ENCODE data around the gene ARHGEF1.

ARHGEF1 gene

DNA sequence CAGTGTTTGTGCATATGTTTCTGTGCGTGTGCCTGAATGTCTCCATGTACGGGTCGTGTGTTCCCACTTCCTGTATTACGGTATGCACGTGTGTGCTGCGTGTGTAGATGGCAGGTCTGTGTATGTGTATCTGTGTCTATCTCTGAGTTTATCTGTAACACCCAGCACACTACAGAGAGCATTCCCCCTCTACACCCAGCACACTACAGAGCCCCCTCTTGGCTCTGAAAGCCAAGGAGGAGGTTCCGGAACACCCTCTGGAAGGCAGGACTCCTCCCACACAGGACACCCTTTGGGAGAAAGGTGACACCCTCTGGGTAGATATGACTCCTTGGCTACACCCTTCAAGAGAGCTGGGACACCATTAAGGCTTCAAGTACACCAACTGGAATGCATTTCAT lies 47.3 kb downstream of the ARHGEF1 start:
- TF ChIP-seq, protein P1, sequence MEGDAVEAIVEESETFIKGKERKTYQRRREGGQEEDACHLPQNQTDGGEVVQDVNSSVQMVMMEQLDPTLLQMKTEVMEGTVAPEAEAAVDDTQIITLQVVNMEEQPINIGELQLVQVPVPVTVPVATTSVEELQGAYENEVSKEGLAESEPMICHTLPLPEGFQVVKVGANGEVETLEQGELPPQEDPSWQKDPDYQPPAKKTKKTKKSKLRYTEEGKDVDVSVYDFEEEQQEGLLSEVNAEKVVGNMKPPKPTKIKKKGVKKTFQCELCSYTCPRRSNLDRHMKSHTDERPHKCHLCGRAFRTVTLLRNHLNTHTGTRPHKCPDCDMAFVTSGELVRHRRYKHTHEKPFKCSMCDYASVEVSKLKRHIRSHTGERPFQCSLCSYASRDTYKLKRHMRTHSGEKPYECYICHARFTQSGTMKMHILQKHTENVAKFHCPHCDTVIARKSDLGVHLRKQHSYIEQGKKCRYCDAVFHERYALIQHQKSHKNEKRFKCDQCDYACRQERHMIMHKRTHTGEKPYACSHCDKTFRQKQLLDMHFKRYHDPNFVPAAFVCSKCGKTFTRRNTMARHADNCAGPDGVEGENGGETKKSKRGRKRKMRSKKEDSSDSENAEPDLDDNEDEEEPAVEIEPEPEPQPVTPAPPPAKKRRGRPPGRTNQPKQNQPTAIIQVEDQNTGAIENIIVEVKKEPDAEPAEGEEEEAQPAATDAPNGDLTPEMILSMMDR (IDR thresholded peaks at IDR 0.05; ENCODE audit: low read depth, low read length) = no peak
- no peak overlapping the region for H3K4me3 ChIP-seq (ENCODE audit: low read depth, low read length)

DNA sequence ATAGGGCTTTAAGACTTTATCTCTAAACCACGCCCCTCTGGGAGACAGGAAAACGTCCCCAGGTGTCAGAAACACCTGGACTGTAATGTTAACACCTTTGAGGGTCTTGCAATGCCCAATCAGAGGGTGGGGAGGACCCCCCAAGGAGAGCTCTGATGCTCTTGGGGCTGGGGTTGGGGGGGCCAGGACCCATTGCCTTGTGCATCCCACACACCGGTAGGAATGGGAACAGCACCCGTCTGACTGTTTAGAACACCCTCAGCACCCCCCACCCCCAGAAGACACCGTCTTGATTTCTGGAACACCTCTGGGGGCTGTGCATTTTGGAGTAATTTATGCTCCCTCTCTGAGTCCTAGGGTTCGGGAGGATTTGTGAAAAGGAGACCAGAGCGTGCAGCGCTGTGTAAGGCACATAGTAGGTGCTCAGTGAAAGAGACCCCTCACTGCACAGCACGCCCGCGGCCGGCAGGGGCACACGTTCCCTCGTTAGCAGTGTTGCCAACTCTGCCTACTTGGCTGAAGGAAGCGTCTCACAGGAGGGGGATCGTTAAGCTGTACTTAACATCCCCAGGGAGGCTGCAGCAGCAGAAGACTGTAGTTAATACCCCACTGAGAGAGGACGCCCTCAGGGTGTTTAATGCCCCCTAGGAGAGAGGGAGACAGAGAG lies 48.1 kb downstream of the ARHGEF1 start:
- no peak overlapping the region for H3K4me3 ChIP-seq (ENCODE audit: low read depth, low read length)
- TF ChIP-seq, protein P1 (IDR thresholded peaks at IDR 0.05; ENCODE audit: low read depth, low read length) = peak; percentile 33

DNA sequence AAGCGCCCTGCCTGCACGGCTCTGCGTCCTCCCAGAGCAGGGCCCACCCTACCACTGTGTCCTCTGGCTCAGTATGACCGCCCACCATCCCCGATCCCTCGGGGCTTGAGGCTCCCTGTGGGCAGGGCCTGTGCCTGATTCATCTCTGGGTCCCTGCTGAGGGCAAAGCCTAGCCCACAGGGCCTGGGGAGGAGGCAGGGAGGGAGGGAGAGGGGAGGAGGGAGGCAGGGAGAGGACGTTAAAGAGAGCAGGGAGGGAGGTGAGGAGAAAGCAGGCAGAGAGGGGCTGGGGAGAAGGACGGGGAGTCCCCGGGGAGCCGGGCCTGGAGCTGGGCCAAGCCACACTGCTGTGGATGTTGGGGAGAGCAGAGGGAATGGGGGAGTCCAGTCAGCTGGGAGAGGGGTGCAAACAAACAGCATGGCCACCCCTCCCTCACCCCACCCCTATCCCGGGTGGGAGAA lies 49.3 kb downstream of the ARHGEF1 start:
- TF ChIP-seq, protein P1 (IDR thresholded peaks at IDR 0.05; ENCODE audit: low read depth, low read length) = no peak
- no peak overlapping the region for H3K4me3 ChIP-seq (ENCODE audit: low read depth, low read length)

DNA sequence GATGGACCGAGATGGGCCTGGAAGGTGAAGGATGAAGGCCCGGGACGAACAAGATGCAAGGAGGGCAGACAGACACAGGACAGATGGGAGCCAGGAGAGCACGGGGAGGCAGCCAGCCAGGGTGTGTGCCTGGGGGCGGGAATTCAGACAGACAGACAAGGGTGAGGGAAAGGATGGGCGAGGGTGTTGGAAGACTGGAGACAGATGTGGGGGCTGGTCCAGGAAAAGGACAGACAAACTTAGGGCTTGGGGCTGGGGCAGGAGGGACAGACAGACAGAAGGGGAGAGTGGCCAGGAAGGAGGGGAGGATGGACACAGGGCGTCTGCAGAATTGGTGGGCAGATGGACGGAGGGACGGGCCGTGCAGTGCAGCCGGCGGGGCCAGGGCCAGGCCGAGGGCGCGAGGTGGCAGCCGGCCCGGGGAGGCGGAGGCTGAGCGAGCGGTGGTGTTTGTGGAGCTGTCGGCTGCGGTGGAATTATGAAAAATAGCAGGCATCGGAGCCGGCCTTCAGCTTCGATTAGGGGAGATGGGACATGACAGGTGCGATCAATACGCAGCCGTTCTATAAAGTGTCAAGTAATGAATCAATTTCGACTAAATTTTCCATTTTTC lies 49.8 kb downstream of the ARHGEF1 start:
- no peak overlapping the region for H3K4me3 ChIP-seq (ENCODE audit: low read depth, low read length)
- TF ChIP-seq, protein P1 (IDR thresholded peaks at IDR 0.05; ENCODE audit: low read depth, low read length) = no peak

DNA sequence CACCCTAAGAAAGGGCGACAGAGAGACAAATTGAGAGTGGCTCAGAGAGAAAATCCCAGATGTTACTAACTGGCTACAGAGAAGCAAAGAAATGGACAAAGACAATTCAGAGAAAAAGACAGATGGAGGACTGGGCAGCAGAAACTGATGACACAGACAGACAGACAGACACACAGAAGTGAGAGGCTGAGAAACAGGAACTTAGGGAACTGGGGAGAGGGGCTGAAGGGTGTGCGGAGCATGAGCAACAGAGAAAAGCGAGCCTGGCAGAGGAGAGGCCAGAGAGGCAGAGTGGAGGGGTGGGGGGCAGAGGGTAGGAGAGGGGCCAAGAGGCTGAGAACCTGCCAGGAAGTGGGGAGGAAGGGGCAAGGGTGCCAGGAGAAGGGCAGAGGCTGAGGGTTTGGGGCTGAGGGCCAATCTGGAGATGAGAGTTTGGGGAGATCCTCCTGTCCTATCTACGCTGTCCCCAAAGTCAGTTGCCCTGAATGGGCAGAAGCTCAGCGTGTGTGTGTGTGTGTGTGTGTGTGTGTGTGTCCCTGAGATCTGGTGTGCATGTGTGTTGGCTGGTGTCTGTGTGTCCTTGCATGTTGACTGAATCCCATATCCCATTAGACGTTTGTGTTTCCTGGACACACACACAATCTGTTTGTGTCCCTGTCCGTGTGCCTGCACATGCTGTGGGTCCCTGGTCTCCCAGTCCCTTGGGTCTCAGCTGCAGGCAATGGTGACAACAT lies 50.9 kb downstream of the ARHGEF1 start:
- no peak overlapping the region for H3K4me3 ChIP-seq (ENCODE audit: low read depth, low read length)
- TF ChIP-seq, protein P1 (IDR thresholded peaks at IDR 0.05; ENCODE audit: low read depth, low read length) = no peak

DNA sequence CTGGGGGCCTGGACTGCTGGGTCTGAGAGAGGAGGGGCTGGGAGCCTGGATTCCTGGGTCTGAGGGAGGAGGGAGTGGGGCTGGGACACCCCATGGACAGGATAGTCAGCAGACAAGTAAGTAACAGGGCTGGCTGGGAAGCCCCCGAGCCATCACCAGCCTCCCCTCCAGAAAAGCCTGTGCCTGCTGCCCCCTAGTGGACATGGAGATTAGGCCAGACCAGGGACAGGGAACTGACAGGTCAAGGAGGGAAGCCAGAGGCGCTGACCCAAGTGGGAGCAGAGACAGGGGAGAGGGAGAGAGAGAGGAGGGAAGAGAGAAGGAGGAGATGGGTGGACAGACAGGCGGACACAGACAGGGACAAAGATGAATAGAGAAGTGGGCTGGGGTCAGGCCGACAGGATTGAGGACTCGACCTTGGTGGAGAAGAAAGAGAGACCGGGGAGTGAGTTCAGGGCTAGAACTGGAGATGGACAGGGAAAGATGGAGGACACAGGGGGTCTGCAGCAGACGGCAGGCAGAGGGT lies 51.9 kb downstream of the ARHGEF1 start:
- TF ChIP-seq, protein P1 (IDR thresholded peaks at IDR 0.05; ENCODE audit: low read depth, low read length) = peak; percentile 95
- H3K4me3 ChIP-seq (ENCODE audit: low read depth, low read length) = no peak overlapping the region

All from WI38 (cell line).